DOHH2 (cell line): ENCODE results near the gene PCDH9.

Experiments used
- H3F3A ChIP-seq: fragments of 200-600 bp; sonication (generic), shearing (Covaris generic); 2 replicates; pipeline ENCODE4 v1.6.0; 2016; ENCODE audit warnings: antibody characterized with exemption, mild to moderate bottlenecking; ENCODE audit not compliant: control insufficient read depth, insufficient read depth
- H3K27ac ChIP-seq: fragments of 200-600 bp; sonication (generic); 2 replicates; pipeline ENCODE4 v1.5.1; 2014; ENCODE audit warnings: low read depth, mild to moderate bottlenecking, low read length, moderate library complexity
- H3K27me3 ChIP-seq: fragments of 200-600 bp; sonication (generic); 2 replicates; pipeline ENCODE4 v1.6.1; 2014; ENCODE audit warnings: mild to moderate bottlenecking, low read length, mixed read lengths; ENCODE audit not compliant: control insufficient read depth
- H3K36me3 ChIP-seq: fragments of 200-600 bp; sonication (generic); 2 replicates; pipeline ENCODE4 v1.6.1; 2014; ENCODE audit warnings: mild to moderate bottlenecking, low read length, moderate library complexity, mixed read lengths; ENCODE audit not compliant: control insufficient read depth
- H3K4me1 ChIP-seq: fragments of 200-600 bp; sonication (generic); 2 replicates; pipeline ENCODE4 v1.6.1; 2014; ENCODE audit warnings: mild to moderate bottlenecking, low read length, mixed read lengths; ENCODE audit not compliant: control insufficient read depth
- H3K4me2 ChIP-seq: fragments of 200-600 bp; sonication (generic); 2 replicates; pipeline ENCODE4 v1.6.0; 2014; ENCODE audit warnings: mild to moderate bottlenecking, low read length, moderate library complexity
- H3K4me3 ChIP-seq: fragments of 200-600 bp; sonication (generic); 2 replicates; pipeline ENCODE4 v1.5.1; 2014; ENCODE audit warnings: mild to moderate bottlenecking, low read length, mixed read lengths
- H3K79me2 ChIP-seq: fragments of 200-600 bp; sonication (generic); 2 replicates; pipeline ENCODE4 v1.6.1; 2014; ENCODE audit warnings: mild to moderate bottlenecking, low read length, mixed read lengths; ENCODE audit not compliant: control insufficient read depth
- H3K9me2 ChIP-seq: fragments of 200-600 bp; sonication (generic); replicated peaks from 2 replicates; pipeline ENCODE4 v1.6.1; 2014; ENCODE audit warnings: mild to moderate bottlenecking, low read length, mixed read lengths; ENCODE audit not compliant: control insufficient read depth
- H3K9me3 ChIP-seq: fragments of 200-600 bp; sonication (generic); 2 replicates; pipeline ENCODE4 v1.6.1; 2014; ENCODE audit warnings: antibody characterized with exemption, low read length, mixed read lengths; ENCODE audit not compliant: control insufficient read depth, insufficient read depth
- H4K20me1 ChIP-seq: fragments of 200-600 bp; sonication (generic); 2 replicates; pipeline ENCODE4 v1.6.0; 2014; ENCODE audit warnings: low read depth, mild to moderate bottlenecking, antibody characterized with exemption, low read length, moderate library complexity; ENCODE audit not compliant: control insufficient read depth, insufficient read depth
- EZH2phosphoT487 ChIP-seq: fragments of 200-600 bp; sonication (generic); IDR thresholded peaks from 2 replicates; pipeline ENCODE4 v1.6.1; 2017; ENCODE audit warnings: borderline replicate concordance, mild to moderate bottlenecking, antibody characterized with exemption, low read length, moderate library complexity, mixed read lengths
- TF ChIP-seq, protein P1 (sequence below): fragments of 200-600 bp; sonication (generic); IDR thresholded peaks from one replicate; pipeline ENCODE4 v1.5.1; 2014; ENCODE audit warnings: antibody characterized with exemption, mild to moderate bottlenecking, low read depth, low read length; ENCODE audit not compliant: poor library complexity, severe bottlenecking

Gene PCDH9

DNA sequence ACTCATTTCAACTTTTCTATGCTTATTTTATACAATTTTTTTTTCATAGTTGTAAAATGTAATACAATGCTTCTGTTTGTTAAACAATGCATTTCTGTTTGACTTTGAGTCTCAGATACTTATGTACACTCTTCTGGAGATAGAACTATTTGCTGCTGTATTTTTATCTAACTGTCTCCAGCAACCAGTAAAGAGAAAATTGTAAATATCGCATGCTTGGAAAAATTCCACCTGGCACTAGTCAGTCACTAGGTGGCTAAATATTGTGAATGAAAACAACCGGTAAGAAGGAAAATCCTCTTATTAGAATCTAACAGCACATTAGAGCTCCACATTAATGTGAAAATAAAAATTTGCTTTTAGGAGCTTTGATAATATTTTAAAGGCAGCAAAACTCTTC is 876.5 kb downstream of the PCDH9 start:
- Histone ChIP-seq H3K4me3 (no peak overlapping the region), H3K9me2 (no peaks in the 10 kb centered on the region), H3K36me3 (no peaks in the 10 kb centered on the region), H3K4me1 (peaks cover 10% of the 10 kb centered on the region), H3K79me2 (no peaks in the 10 kb centered on the region), H3K27me3 (no peaks in the 10 kb centered on the region), H4K20me1 (no peaks in the 10 kb centered on the region), H3K9me3 (no peaks in the 10 kb centered on the region), H3F3A (no peaks in the 10 kb centered on the region), H3K4me2 (no peak overlapping the region), H3K27ac (no peak overlapping the region)
- TF ChIP-seq, protein P1, sequence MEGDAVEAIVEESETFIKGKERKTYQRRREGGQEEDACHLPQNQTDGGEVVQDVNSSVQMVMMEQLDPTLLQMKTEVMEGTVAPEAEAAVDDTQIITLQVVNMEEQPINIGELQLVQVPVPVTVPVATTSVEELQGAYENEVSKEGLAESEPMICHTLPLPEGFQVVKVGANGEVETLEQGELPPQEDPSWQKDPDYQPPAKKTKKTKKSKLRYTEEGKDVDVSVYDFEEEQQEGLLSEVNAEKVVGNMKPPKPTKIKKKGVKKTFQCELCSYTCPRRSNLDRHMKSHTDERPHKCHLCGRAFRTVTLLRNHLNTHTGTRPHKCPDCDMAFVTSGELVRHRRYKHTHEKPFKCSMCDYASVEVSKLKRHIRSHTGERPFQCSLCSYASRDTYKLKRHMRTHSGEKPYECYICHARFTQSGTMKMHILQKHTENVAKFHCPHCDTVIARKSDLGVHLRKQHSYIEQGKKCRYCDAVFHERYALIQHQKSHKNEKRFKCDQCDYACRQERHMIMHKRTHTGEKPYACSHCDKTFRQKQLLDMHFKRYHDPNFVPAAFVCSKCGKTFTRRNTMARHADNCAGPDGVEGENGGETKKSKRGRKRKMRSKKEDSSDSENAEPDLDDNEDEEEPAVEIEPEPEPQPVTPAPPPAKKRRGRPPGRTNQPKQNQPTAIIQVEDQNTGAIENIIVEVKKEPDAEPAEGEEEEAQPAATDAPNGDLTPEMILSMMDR: no peak
- no peak for TF ChIP-seq EZH2phosphoT487

DNA sequence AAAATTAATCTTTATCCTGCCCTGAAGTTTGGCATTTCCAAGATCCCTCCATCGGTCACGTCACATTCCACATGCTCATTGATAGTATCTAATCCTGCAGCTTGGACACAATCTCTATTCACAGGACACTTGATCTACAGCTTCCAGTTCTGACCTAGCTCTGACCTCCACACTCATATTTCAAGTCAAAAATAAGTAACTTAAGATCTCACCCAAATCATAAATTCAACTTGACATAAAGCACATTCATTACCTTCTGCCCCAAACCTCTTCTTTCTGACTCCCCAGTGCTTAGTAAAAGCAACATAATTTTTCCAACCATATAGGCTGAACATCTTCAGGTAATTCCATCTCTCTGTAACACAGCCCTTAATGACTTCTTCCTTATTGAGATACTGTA is 880.2 kb downstream of the PCDH9 start:
- Histone ChIP-seq H3K79me2 (no peaks in the 10 kb centered on the region), H3K9me2 (no peaks in the 10 kb centered on the region), H3F3A (no peaks in the 10 kb centered on the region), H3K9me3 (no peaks in the 10 kb centered on the region), H3K4me3 (no peak overlapping the region), H3K27ac (no peak overlapping the region), H3K36me3 (no peaks in the 10 kb centered on the region), H3K4me1 (peaks cover 10% of the 10 kb centered on the region), H3K27me3 (no peaks in the 10 kb centered on the region), H4K20me1 (no peaks in the 10 kb centered on the region), H3K4me2 (no peak overlapping the region)
- TF ChIP-seq EZH2phosphoT487: no peak
- TF ChIP-seq, protein P1: no peak

- no peaks in the 10 kb centered on the region for H3K27me3 ChIP-seq
- no peak overlapping the region for H3K4me3 ChIP-seq
- no peaks in the 10 kb centered on the region for H3K79me2 ChIP-seq
- no peaks in the 10 kb centered on the region for H3K9me3 ChIP-seq
- no peaks in the 10 kb centered on the region for H3K9me2 ChIP-seq
- H3K4me1 ChIP-seq: peaks cover 10% of the 10 kb centered on the region
- no peak overlapping the region for H3K27ac ChIP-seq
- no peaks in the 10 kb centered on the region for H3K36me3 ChIP-seq
- TF ChIP-seq, protein P1: no peak
- no peak for TF ChIP-seq EZH2phosphoT487
- H3K4me2 ChIP-seq: no peak overlapping the region
- H3F3A ChIP-seq: no peaks in the 10 kb centered on the region
- H4K20me1 ChIP-seq: no peaks in the 10 kb centered on the region
Observed at GRCh38 chr13:66348745-66349690, 881.1 kb downstream of the PCDH9 start.
